Smooth muscle cell (in vitro differentiated cells): ENCODE results near the gene TRIM5. TPM values are rescaled to one million over a fixed set of nuclear protein-coding genes. Genes with fewer than 3 reads are reported as not detected.
"Not testable (repeated sequence)": the region's sequence is repeated elsewhere in the genome, so short reads cannot be mapped to it uniquely, and the experiment has no call there.

Experiments used
- DNase-seq: peaks from one replicate; lab custom pipeline; 2025; ENCODE audit not compliant: unreplicated experiment; lab: John Stamatoyannopoulos, UW
- H2AFZ ChIP-seq: fragments of 200-600 bp; sonication (generic); 2 replicates; pipeline ENCODE4 v1.6.0; 2016; ENCODE audit warnings: antibody characterized with exemption, low read depth, mild to moderate bottlenecking
- H3F3A ChIP-seq: fragments of 200-600 bp; sonication (generic); 2 replicates; pipeline ENCODE4 v1.6.0; 2017; ENCODE audit warnings: antibody characterized with exemption, low read depth
- H3K27ac ChIP-seq: fragments of 200-600 bp; sonication (generic); 2 replicates; pipeline ENCODE4 v1.5.1; 2016; ENCODE audit warnings: low read depth, mild to moderate bottlenecking
- H3K27me3 ChIP-seq: fragments of 200-600 bp; sonication (generic); 2 replicates; pipeline ENCODE4 v1.6.1; 2016; ENCODE audit warnings: low read depth, mild to moderate bottlenecking
- H3K36me3 ChIP-seq: fragments of 200-600 bp; sonication (generic); 2 replicates; pipeline ENCODE4 v1.5.1; 2016; ENCODE audit warnings: low read depth
- H3K4me1 ChIP-seq: fragments of 200-600 bp; sonication (generic); 2 replicates; pipeline ENCODE4 v1.5.1; 2016; ENCODE audit warnings: low read depth
- H3K4me2 ChIP-seq: fragments of 200-600 bp; sonication (generic); 2 replicates; pipeline ENCODE4 v1.6.0; 2016; ENCODE audit warnings: mild to moderate bottlenecking
- H3K4me3 ChIP-seq: fragments of 200-600 bp; sonication (generic); 2 replicates; pipeline ENCODE4 v1.5.1; 2016; ENCODE audit warnings: mild to moderate bottlenecking
- H3K79me2 ChIP-seq: fragments of 200-600 bp; sonication (generic); 2 replicates; pipeline ENCODE4 v1.6.0; 2016; ENCODE audit warnings: low read depth, mild to moderate bottlenecking
- H3K9ac ChIP-seq: fragments of 200-600 bp; sonication (generic); 2 replicates; pipeline ENCODE4 v1.6.0; 2016; ENCODE audit warnings: low read depth
- H3K9me3 ChIP-seq: fragments of 200-600 bp; sonication (generic); replicated peaks from 2 replicates; pipeline ENCODE4 v1.5.1; 2016; ENCODE audit warnings: low read depth
- H4K20me1 ChIP-seq: fragments of 200-600 bp; sonication (generic); 2 replicates; pipeline ENCODE4 v1.6.0; 2016; ENCODE audit warnings: low read depth
- CTCF ChIP-seq: fragments of 200-600 bp; sonication (generic); IDR thresholded peaks from 2 replicates; pipeline ENCODE4 v1.5.1; 2017; ENCODE audit warnings: borderline replicate concordance, mild to moderate bottlenecking, antibody characterized with exemption; ENCODE audit not compliant: insufficient read depth, poor library complexity, severe bottlenecking
- WGBS: methylation state at CpG from one replicate; pipeline ENCODE4 v1.1.7; 2016; ENCODE audit warnings: low lambda C conversion rate; 5-methylcytosine and 5-hydroxymethylcytosine counted together
- polyA plus RNA-seq: library from polyadenylated mRNA; unstranded; fragments of >200 nt; fragmentation: Nextera tagmentation; extraction: Ambion mirVana; gene quantifications from 2 replicates; pipeline ENCODE4 v1.2.1, GENCODE V29; 2016
- total RNA-seq: library from RNA; depleted of rRNA; stranded (reverse); fragments of >200 nt; gene quantifications from 2 replicates; pipeline ENCODE4 v1.2.3, GENCODE V29; 2014

Gene TRIM5
- total and polyA plus RNA-seq, 2 experiments from 2014 or later, result 16.4 to 27.6 TPM

- WGBS, result 96% methylated on average over 5 of the region's 5 CpGs
Observed at GRCh38 chr11:5665746-5666401, 19.0 kb downstream of the TRIM5 start.

GRCh38 chr11:5665051-5665570, 19.8 kb downstream of the TRIM5 start:
- no peak overlapping the region for H3K9ac ChIP-seq
- H3K4me1 ChIP-seq, result no peaks in the 10 kb centered on the region
- WGBS, result 98% methylated on average over 4 of the region's 4 CpGs
- no peak overlapping the region for H3K4me2 ChIP-seq
- no peak overlapping the region for H3K4me3 ChIP-seq
- no peaks in the 10 kb centered on the region for H3K9me3 ChIP-seq
- peaks cover 24% of the 10 kb centered on the region for H3K36me3 ChIP-seq
- H3K27me3 ChIP-seq, result no peaks in the 10 kb centered on the region
- no peak for DNase-seq
- TF ChIP-seq CTCF, result no peak
- no peaks in the 10 kb centered on the region for H3K79me2 ChIP-seq
- no peak overlapping the region for H2AFZ ChIP-seq
- peaks cover 10% of the 10 kb centered on the region for H3F3A ChIP-seq
- H3K27ac ChIP-seq, result no peak overlapping the region
- H4K20me1 ChIP-seq, result no peaks in the 10 kb centered on the region

More at GRCh38 chr11:5665746-5666401, 19.0 kb downstream of the TRIM5 start:
- TF ChIP-seq CTCF, result no peak
- no peak overlapping the region for H3K27ac ChIP-seq
- no peak overlapping the region for H3K4me3 ChIP-seq
- H3K36me3 ChIP-seq, result peaks cover 24% of the 10 kb centered on the region
- no peak overlapping the region for H3K4me2 ChIP-seq
- no peaks in the 10 kb centered on the region for H3K9me3 ChIP-seq
- DNase-seq, result no peak
- H3F3A ChIP-seq, result peaks cover 10% of the 10 kb centered on the region
- H3K4me1 ChIP-seq, result no peaks in the 10 kb centered on the region
- no peaks in the 10 kb centered on the region for H4K20me1 ChIP-seq
- no peaks in the 10 kb centered on the region for H3K27me3 ChIP-seq
- no peaks in the 10 kb centered on the region for H3K79me2 ChIP-seq
- H2AFZ ChIP-seq, result no peak overlapping the region
- H3K9ac ChIP-seq, result no peak overlapping the region

GRCh38 chr11:5663511-5663910, 21.4 kb downstream of the TRIM5 start:
- Histone ChIP-seq H3K27ac (no peak overlapping the region), H3F3A (peaks cover 10% of the 10 kb centered on the region), H4K20me1 (no peaks in the 10 kb centered on the region), H3K4me3 (no peak overlapping the region), H3K9ac (no peak overlapping the region), H3K4me2 (no peak overlapping the region), H3K27me3 (no peaks in the 10 kb centered on the region), H3K9me3 (no peaks in the 10 kb centered on the region), H3K79me2 (no peaks in the 10 kb centered on the region), H3K36me3 (peaks cover 24% of the 10 kb centered on the region), H2AFZ (no peak overlapping the region), H3K4me1 (no peaks in the 10 kb centered on the region)
- 100% methylated on average over 2 of the region's 2 CpGs for WGBS
- DNase-seq, result no peak
- no peak for TF ChIP-seq CTCF

- 91% methylated on average over 5 of the region's 5 CpGs for WGBS
- Histone ChIP-seq H3K9me3 (no peaks in the 10 kb centered on the region), H3K36me3 (peaks cover under 1% of the 10 kb centered on the region)
Observed at GRCh38 chr11:5658318-5658717, 26.6 kb downstream of the TRIM5 start.

GRCh38 chr11:5656956-5657355, 27.9 kb downstream of the TRIM5 start:
- H3K36me3 ChIP-seq, H4K20me1 ChIP-seq, H2AFZ ChIP-seq, H3K9me3 ChIP-seq, H3K27me3 ChIP-seq, DNase-seq, H3K79me2 ChIP-seq, H3F3A ChIP-seq, H3K4me1 ChIP-seq, H3K27ac ChIP-seq, H3K4me2 ChIP-seq, H3K9ac ChIP-seq, H3K4me3 ChIP-seq: not testable (repeated sequence)
- WGBS, result 97% methylated on average over 2 of the region's 2 CpGs

More at GRCh38 chr11:5658318-5658717, 26.6 kb downstream of the TRIM5 start:
- Histone ChIP-seq H3F3A (peaks cover 10% of the 10 kb centered on the region), H3K4me2 (no peak overlapping the region), H3K27ac (no peak overlapping the region), H3K27me3 (no peaks in the 10 kb centered on the region), H2AFZ (no peak overlapping the region), H4K20me1 (no peaks in the 10 kb centered on the region), H3K9ac (no peak overlapping the region), H3K4me3 (no peak overlapping the region), H3K79me2 (no peaks in the 10 kb centered on the region), H3K4me1 (no peaks in the 10 kb centered on the region)
- no peak for TF ChIP-seq CTCF
- DNase-seq, result no peak
